B cell (primary cell): ENCODE results near the gene PDE4B.

Experiments
- CTCF ChIP-seq: fragments of 200-600 bp; IDR thresholded peaks from one replicate; pipeline ENCODE4 v1.8.0; 2022; ENCODE audit warnings: antibody characterized with exemption, mild to moderate bottlenecking
- EZH2 ChIP-seq: IDR thresholded peaks from 2 replicates; pipeline ENCODE4 v1.6.1; 2012; ENCODE audit warnings: borderline replicate concordance, low read depth, mild to moderate bottlenecking, moderate library complexity, low read length; ENCODE audit not compliant: insufficient read depth, poor library complexity, severe bottlenecking

- TF ChIP-seq CTCF = no peak
- TF ChIP-seq EZH2 = no peak
Measured at GRCh38 chr1:66132324-66132723, 339.6 kb downstream of the PDE4B start.
